ENCODE measurements around the gene DNAJC7.
A peak's percentile ranks its signal among the peaks of the same experiment; 100 is the strongest.
"Not testable (repeated sequence)": the region's sequence is repeated elsewhere in the genome, so short reads cannot be mapped to it uniquely, and the experiment has no call there.

DNAJC7 gene

DNA sequence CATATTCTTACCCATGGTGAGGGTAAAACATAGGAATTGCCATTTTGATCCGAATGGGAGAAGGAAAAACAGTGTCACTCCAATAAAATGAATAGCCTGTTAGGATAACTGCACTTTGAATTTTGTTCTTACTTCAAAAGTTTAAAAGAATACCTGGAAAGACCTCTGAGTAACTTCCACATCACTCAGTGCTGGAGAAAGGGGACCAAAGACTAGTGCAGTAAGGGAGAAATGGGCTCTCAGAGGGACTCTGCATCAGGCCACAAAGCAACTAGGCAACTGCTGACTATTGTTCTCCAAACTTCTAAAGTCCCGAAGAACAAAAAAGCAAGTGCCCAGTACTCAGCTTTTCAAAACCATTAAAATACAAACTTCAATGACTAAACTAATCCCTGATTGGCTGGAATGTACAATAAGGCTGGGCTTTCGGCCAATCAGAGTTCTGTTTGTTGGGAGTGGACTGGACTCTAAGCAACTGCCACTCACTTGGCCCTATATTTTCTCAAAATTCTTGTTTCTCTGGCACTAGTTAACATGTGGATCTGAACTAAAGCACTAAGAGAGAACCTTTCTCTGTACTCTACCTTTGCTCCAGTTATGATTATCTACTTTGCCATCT lies 6.2 kb downstream of the DNAJC7 start:
- DNase-seq: no peak

DNA sequence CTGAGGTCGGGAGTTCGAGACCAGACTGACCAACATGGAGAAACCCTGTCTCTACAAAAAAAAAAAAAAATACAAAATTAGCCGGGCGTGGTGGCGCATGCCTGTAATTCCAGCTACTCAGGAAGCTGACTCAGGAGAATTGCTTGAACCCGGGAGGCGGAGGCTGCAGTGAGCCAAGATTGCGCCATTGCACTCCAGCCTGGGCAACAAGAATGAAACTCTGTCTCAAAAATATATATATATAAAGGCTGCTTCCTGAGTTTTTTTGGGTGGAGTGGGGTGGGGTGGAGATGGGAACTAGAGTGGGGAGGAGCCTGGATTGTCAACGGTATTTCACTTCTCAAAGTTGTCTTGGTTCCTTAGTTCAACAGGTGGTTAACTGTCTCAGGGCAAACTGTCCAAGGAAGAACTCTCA lies 7.0 kb downstream of the DNAJC7 start:
- not testable (repeated sequence) for DNase-seq

DNA sequence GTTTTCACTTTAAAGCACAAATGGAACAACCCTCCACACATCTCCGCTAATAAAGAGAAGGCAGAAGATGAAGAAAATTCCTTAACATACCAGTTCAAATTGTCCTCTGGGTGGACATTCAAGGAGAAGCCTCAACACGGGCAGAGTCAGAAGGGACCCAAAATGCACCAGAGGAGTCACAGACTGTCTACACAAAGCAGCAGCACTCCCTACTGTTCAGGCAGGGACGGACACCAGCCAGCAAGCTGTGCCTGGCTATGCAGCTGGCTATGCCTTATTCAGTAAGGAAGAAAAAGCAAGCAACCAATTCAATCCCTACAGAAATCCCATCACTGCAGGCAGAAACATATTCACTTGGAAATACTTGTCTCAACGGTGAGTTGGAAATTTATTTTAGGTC lies 8.1 kb downstream of the DNAJC7 start:
- no peak for DNase-seq

DNA sequence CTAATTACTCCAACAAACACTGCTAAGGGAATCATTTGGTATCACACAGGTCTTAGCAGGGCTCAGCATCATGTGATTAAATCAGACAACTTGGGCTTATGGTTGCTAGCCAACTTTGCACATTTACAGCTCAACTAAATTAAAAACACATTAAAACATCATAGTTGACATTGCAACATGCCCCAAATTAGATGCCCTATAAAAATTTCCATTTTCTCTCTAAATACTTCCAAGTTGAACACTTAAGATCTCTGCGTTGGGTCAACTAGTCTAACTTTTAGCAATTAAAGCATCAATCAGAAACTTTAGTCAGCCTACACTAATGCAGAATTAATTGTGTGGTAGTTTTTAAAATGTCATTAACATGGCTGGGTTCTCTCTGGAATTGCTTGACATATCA lies 12.1 kb downstream of the DNAJC7 start:
- no peak for DNase-seq

DNA sequence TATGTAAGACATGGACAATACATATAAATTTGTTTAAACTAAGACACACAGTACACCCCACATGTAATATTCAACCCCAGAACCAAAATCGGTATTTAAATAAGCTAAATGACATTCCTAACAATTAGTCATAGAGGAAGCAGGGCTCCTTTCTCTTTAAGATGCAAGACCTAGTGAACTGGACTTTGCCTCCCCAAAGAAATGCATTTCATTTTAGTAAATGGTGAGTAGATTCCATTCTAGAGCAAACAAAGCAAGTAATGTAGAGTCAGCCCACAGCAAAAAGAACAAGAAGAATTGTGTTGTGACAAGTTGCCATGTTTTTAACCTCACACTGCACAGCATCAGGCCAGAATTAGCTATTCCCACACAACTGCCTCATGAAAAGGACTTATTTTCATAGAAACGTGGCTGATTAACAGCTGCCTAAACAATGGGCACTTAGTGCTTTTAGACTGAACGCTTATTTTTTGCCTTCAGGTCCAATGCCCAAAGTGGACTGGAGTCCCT lies 14.4 kb downstream of the DNAJC7 start:
- DNase-seq: no peak

DNA sequence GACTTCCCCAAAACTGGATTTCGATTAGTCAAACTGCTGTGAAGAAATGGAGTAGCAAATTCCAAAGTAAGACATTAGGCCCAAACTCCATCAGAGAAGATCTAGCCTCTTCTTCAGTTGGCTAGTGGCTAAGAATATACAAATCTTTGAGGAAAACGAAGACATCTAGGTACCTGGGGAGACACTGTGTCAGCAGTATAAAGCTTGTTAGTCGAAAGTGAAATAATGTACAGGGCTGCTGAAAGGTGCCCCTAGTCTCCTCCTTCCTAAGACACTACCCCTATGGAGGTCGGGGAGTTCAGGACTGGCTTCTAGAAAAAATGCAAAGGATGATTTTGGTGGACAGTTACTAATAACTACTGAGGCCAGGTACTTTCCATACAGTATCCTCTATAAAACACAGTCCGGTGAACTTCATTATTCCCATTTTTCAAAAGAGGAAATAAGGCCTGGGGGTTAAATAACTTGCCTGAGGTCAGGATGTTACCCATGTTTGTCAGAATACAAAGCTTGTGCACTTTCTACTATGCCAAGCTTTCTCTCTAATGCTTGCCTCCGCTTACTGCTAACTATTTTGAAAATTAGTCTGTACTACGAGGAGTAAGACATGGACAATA lies 15.0 kb downstream of the DNAJC7 start:
- DNase-seq: no peak

DNA sequence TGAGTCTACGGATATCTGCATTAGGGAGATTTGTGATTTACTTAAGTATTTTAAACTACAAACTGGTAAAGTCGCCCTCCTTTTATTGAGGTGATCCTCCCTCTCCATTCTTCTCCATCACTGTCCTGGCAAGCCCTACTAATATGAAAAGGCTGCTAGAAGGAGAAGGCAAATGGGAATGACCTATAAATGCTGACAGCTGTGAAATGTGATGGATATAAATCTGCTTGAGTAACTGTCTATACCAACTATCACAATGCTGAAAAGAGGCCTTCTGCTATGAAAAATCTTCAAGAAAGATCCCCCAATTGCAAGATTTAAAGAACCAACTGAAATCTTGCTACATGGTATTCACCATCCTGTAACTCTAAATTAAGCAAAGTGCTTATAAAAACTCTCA lies 15.5 kb downstream of the DNAJC7 start:
- DNase-seq: no peak

DNA sequence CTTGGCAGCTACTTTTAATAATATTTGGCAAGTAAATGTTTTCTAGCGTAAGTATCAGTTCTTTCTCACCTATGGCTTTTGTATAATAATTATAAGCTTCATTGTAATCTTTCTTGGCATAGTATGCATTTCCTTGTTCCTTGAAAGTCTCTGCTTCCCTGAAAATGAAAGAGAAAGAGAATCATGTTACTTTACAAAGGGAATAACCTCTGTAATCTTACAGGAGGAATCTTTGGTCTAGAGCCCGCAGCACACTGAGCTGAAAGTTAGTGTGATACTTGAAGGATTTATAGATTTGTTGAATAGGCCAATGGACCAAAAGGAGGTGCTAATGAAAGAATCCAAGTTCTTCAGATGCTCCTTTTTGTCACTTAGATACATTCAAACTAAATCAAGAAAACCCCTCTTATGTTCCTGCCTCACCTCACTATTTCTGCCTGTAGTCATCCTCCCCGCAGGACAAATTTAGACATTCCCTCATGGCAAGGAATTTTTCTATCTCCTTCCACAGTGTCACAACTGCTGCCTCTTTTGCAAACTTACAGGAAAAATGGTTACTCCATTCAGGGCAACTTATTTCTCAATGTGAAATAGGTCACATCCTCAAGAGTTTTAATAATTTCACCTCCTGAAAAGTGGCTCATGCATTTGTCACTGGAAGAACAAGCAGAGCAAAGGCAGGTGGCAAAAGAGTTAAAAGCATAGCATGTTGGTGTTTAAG lies 16.7 kb downstream of the DNAJC7 start:
- DNase-seq: no peak

DNA sequence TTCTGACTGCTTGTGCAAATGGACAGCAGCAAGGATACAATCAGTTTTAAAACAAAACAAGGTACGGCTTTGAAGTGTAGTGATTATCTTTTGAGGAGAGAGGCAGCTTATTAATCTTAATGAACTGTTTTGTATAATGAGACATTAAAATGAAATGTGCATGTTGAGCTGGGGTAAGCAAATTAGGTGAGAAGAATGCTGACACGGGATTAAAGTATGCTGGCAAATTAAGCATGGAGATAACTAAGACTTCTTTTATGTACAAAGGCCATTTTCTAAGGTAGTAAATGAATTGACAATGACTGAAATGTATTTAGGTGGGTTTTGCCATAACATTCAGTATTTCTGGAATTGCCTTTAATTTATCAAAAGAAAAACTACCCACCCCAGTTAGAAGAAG lies 18.7 kb downstream of the DNAJC7 start:
- DNase-seq: no peak

DNA sequence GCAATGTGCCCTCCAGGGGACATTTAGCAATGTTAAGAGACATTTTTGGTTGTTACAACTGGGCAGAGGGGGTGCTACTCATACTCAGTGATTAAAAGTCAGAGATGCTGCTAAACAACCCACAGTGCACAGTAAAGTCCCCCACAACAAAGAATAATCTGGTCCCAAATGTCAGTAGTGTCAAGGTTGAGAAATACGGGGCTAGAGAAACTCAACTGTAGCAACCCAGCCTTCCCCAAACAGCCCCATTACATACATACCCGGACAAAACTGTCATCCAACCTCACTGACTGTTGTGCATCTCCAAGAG lies 20.4 kb downstream of the DNAJC7 start:
- DNase-seq: no peak

DNA sequence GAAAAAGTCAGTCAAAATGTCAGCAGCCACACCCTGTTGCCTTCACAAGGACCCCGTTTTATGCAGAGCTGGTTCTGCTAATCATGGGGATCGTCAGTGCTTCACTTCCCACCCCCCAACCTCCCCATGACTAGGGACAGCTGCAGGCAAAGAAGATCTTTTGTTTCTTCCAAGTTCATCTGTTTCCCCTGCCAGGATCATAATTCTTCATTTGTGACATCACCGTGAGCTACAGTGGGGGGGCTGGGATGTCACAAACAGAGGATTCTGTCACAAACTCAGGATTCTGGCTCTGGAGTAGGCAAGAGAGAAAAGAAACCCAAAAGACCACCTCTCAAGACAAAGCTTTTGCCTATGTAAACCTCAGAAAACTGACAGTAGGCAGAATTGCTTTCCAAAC lies 24.7 kb downstream of the DNAJC7 start:
- no peak for DNase-seq

DNA sequence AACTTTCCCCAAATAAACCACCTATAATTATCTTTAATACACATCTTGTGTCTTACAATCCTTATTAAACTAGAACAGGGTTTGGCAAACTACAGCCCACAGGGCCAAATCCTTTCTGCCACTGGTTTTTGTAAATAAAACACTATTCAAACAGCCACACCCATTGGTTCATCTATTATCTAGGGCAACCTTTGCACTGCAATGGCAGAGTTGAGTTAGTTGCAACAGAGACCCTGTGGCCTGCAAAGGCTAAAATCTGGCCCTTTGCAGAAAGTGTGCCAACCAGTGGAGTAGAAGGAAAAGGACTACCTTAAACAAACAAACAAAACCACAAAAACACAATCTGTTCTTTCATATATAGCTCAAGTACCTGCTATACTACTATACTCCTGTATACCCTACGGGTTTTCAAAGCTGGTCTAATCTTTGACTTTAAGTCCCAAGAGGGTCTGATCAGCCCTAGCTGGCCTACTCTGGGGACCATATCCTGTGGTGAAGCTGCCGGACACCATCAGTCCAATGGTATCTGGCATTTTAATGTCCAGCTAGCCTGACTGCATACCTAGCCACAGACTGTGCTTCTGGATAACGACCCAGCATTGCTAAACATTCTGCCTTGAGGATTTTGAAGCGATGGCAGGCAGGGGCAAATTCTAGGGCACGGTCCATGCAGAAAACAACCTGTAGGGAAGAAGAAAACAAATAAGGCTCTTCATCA lies 27.4 kb downstream of the DNAJC7 start:
- DNase-seq: no peak

DNA sequence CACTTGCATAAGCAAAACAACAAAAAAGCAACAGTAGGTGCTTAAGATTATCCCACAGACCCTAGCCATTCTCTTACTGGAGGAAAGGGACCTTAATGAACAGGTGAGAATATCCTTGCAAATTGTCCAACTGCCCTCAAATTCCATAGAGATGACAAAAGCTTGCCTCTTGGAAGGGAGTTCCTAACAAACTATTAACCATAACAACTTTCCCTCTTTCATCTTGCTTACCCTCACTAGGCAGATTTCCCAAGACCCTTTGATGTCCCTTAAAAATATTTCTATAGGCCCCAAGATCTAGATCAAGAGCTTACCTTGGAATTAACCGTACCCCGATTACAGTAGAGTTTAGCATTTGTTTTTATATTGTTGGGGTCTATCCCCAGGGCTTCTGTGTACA lies 28.8 kb downstream of the DNAJC7 start:
- no peak for DNase-seq

DNA sequence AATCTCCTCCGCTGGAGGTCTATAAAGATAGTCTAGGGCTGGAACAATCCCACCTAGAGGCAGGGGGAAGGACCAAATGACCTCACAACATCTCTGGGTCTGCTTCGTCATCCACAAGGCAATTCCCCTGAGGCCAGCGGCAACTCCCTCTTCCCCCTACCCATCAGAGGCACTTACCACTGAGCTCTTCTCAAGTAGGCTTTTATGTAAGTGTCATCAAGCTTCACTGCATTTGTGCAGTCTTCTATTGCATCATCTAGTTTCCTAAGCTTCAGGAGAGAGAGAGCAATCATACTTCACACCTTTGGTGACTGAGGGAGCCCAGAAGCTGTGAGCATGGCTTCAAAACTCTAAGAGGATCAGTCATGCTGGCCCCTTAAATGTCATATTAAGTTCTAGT lies 29.6 kb downstream of the DNAJC7 start:
- peak; percentile 18 for DNase-seq

DNA sequence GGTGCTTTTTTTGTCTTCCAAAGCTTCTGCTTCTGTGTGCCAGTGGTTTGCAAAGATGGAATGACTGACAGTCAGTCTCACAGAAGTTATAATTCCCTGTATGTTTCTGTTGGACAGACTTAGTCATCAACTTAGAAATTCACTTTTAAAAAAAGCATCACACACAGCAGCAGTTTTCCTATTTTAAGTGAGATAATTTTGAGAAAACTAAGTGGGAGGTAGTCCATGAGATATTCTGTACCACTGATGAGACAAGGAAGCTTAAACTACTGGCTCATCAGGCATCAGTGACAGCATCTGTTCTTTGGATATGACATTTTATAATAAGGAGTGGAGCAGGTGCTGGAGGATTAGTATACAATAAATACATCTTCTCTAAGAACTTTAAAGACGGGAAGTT lies 30.6 kb downstream of the DNAJC7 start:
- no peak for DNase-seq

DNA sequence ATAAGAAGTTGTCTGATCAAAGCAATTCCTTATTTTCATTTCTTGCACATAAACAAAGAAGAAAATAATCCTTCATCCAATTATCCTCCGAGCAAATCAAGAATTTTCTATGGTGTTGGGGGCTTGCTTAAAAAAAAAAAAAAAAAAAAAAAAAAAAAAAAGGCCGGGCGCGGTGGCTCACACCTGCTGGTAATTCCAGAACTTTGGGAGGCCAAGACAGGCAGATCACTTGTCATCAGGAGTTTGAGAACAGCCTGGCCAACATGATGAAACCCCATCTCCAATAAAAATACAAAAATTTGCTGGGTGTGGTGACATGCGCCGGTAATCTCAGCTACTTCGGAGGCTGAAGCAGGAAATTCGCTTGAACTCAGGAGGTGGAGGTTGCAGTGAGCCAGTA lies 31.3 kb downstream of the DNAJC7 start:
- no peak for DNase-seq

DNA sequence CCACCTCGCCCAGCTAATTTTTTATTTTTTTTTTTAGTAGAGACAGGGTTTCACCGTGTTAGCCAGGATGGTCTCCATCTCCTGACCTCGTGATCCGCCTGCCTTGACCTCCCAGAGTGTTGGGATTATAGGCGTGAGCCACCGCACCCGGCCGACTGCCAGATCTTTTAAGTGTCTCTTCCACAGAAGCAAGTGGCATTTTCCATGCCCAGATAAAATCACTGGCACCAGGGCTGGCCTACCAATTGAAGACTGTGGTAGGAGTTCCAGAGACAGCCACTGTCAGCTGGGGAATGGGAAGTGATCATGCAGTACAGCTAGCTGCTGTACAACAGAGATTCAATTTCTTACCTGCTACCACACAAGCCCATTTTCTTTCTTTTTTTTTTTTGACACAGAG lies 32.8 kb downstream of the DNAJC7 start:
- no peak for DNase-seq

DNA sequence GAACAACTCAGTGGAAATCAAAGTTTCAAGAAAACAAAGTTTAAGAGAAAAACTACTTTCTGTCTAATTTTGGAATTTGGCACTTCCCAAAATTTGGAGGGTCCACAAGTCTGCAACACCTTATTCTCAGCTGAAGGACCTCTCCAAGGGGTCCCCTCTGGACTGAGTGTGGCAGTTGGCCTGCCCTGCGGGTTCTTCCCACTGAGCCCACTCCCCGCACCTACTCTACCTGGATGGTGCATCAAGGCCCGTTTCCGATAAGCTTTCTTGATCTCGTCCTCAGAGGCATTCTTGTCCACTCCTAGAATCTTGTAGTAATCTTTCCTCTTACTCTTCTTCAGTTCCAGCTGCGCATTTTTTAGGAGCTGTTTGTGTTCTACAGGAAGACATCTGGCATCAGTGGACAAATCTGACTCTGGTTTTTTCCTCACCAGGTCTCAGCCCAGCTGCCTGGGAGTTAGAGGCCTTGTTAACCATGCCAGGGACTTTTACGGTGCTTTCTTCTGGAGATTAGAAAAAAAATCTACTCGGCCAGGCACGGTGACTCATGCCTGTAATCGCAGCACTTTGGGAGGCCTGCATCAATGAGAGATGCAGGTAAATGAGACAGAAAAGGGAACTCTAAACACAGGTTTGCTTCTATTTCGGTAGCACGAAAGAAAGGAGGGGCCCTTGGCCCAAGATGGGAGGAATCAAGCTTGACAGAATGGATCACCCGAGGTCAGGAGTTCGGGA lies 35.0 kb downstream of the DNAJC7 start:
- no peak for DNase-seq

DNA sequence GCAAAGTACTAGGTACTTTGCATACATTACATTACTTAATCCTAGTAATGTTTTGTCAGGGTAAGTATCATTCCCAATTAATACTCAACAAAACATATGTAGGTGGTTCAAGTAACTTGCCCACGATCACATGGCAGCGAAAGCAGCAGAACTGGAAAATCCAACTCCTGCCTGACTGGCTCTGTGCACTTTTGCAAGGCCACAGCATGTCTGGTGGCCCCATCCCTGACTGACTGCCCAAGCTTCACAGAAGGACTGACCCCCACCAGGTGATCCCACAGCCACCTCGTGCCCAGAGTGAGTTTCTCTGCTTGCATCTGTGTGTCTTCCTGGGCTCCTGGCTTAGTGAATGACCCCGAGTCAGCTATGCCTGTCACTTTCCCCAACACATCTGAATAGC lies 39.2 kb downstream of the DNAJC7 start:
- no peak for DNase-seq

DNA sequence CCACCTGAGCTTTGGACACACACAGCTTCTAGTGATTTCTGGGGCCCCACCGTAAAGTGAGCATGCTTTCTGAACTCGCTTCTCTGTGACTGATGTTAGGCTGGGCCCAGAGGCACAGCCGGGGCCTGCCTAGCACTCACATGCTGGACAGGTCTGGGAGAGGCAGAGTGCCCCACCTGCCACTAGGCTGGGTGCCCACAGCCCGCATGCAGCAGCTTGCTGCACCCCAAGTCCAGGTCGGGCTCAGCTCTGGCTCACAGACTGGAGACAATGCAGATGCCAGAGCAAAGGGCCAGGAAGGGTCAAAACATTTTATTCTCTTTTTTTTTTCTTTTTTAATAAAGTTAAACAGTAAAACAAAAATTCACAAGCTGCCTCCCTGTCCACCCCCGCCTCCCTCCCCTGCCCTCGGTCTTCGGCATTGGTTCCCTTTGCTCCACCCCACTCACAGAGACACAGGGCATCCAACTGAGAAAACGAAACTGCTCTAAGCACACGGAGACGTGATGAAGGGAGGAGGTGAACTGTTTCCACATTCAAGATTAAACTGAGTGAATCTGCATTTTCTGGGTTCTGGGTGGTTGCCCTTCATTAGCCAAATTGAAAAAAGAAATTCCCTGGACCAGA lies 41.0 kb downstream of the DNAJC7 start:
- no peak for DNase-seq

DNA sequence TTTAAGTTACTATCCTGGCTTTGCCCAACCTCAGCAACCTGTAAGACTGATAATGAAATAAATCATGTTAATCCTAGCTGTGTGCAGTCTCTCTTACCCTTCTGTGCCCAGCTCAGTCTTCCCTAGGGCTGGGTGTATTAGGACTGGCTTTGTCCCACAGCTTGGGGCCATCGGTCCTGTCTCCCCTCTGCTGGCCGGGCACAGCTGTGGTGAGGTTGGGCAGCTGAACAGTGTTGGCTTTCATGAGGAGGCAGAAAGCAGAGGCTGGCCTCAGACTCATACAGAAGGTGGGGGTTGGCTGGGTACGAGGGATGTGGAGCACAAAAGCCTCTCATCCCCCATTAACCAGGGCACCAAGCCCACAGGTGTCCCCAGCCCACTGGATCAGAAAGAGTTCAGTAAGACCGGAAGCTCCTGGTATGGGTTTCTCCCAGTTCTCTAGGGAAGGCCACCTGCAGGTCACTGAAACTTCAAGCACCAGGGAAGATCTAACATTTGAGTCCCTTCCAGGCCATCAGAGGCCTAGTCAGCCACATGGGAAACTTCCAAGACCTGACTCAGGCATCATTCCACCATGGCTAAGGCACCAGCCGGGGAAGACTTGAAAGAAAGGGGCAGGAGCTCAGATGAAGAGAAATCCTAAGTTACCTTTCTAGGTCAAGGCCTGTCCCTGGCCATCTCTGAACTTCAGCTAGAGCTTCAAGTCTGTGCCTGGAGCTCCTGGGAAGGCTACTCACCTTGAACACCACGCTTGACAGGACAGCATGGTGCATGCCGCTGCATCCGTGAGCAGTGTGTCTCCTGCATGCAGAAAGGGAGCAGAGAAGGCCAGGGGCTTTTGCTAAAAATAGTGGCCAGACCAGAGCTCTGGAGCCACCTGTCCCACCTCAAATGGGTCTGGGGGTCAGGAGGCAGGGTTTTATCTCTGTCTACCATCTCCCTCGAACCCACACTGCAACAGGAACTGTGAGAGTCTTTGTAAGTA lies 41.8 kb downstream of the DNAJC7 start:
- DNase-seq: no peak

All from NK-92 treated with Interleukin-12 subunit alpha and Interleukin-12 subunit beta, amount 100 ng/mL, for 24 hours (cell line).